ENCODE measurements around the gene TMOD2.

GRCh38 chr15:51809457-51809856 is 58.1 kb downstream of the TMOD2 start:
- TF ChIP-seq CTCF (IDR thresholded peaks at IDR 0.05) (no peak), EZH2 (IDR thresholded peaks at IDR 0.05) (no peak), EZH2phosphoT487 (IDR thresholded peaks at IDR 0.05) (no peak)
